ENCODE measurements around the gene ROBO1. TPM values are rescaled to one million over a fixed set of nuclear protein-coding genes. Genes with fewer than 3 reads are reported as not detected.

The ROBO1 gene
- total and polyA plus RNA-seq, 2 of the 13 experiments (the other 11 are each of a cell fraction or from before 2014, with no cell fraction given), result 52.2 to 71.0 TPM

DNA sequence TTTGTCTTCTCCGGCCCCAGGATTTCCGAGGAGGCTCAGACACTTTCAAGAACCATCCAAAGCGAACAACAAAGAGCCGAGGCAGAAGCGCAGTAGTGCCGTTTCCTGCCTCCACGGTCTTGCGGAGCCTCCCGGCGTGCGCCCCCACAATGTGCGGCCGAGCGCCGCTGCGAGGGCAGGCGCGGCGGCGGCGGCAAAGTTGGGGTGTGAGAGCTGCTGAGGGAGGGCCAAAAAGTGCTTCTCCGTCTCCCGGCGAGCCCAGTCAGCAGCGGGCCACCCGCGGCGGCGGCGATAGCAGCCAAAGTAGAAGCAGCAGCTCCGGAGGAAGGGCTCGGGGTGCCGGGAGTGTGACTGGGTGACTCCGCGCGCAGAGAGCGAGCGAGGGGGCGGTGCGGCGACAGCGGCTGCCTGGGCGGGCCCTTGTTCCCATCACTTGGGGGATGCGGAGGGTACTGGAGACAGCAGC, 749.1 kb downstream of the ROBO1 start (continued):
- TF ChIP-seq, protein P1, sequence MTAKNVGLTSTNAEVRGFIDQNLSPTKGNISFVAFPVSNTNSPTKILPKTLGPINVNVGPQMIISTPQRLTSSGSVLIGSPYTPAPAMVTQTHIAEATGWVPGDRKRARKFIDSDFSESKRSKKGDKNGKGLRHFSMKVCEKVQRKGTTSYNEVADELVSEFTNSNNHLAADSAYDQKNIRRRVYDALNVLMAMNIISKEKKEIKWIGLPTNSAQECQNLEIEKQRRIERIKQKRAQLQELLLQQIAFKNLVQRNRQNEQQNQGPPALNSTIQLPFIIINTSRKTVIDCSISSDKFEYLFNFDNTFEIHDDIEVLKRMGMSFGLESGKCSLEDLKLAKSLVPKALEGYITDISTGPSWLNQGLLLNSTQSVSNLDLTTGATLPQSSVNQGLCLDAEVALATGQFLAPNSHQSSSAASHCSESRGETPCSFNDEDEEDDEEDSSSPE (CRISPR knock-in tag; IDR thresholded peaks at IDR 0.05), result no peak
- TF ChIP-seq POLR2A (IDR thresholded peaks at IDR 0.05; ENCODE audit: insufficient read depth in 1 of 2, low read depth in 2 of 2, low read length in 2 of 2) (no peak), RFX3 (CRISPR knock-in tag; IDR thresholded peaks at IDR 0.05) (no peak), CHD4 (IDR thresholded peaks at IDR 0.05; ENCODE audit: borderline replicate concordance, low read length) (no peak), ZFP36L2 (CRISPR knock-in tag; IDR thresholded peaks at IDR 0.05) (no peak), KLF9 (CRISPR knock-in tag; IDR thresholded peaks at IDR 0.05; ENCODE audit: low read depth) (no peak), ZNF773 (CRISPR knock-in tag; IDR thresholded peaks at IDR 0.05; ENCODE audit: borderline replicate concordance) (peak; percentile 8; the same call in 1 of the 2 replicates), SNAPC2 (CRISPR knock-in tag; IDR thresholded peaks at IDR 0.05) (peak; percentile 45; the same call in 1 of the 2 replicates), ZNF792 (CRISPR knock-in tag; IDR thresholded peaks at IDR 0.05) (no peak), ZNF790 (CRISPR knock-in tag; IDR thresholded peaks at IDR 0.05; ENCODE audit: borderline replicate concordance) (no peak), ESRRA (CRISPR knock-in tag; IDR thresholded peaks at IDR 0.05; ENCODE audit: low read depth) (no peak), PHF5A (CRISPR knock-in tag; IDR thresholded peaks at IDR 0.05; ENCODE audit: low read depth, unreplicated experiment) (no peak), NFRKB (IDR thresholded peaks at IDR 0.05) (no peak), ARNT2 (CRISPR knock-in tag; IDR thresholded peaks at IDR 0.05; ENCODE audit: low read depth) (peak; percentile 31; the same call in 1 of the 2 replicates), KLF12 (CRISPR knock-in tag; IDR thresholded peaks at IDR 0.05; ENCODE audit: borderline replicate concordance) (no peak), SP1 (IDR thresholded peaks at IDR 0.05) (no peak), SP1 (CRISPR knock-in tag; IDR thresholded peaks at IDR 0.05) (no peak)
- TF ChIP-seq, protein P2, sequence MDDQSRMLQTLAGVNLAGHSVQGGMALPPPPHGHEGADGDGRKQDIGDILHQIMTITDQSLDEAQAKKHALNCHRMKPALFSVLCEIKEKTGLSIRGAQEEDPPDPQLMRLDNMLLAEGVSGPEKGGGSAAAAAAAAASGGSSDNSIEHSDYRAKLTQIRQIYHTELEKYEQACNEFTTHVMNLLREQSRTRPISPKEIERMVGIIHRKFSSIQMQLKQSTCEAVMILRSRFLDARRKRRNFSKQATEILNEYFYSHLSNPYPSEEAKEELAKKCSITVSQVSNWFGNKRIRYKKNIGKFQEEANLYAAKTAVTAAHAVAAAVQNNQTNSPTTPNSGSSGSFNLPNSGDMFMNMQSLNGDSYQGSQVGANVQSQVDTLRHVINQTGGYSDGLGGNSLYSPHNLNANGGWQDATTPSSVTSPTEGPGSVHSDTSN (CRISPR knock-in tag; IDR thresholded peaks at IDR 0.05; ENCODE audit: borderline replicate concordance), result no peak
- TF ChIP-seq, protein P3, sequence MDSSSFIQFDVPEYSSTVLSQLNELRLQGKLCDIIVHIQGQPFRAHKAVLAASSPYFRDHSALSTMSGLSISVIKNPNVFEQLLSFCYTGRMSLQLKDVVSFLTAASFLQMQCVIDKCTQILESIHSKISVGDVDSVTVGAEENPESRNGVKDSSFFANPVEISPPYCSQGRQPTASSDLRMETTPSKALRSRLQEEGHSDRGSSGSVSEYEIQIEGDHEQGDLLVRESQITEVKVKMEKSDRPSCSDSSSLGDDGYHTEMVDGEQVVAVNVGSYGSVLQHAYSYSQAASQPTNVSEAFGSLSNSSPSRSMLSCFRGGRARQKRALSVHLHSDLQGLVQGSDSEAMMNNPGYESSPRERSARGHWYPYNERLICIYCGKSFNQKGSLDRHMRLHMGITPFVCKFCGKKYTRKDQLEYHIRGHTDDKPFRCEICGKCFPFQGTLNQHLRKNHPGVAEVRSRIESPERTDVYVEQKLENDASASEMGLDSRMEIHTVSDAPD (CRISPR knock-in tag; IDR thresholded peaks at IDR 0.05), result no peak
- TF ChIP-seq, protein P4, sequence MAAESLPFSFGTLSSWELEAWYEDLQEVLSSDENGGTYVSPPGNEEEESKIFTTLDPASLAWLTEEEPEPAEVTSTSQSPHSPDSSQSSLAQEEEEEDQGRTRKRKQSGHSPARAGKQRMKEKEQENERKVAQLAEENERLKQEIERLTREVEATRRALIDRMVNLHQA (CRISPR knock-in tag; IDR thresholded peaks at IDR 0.05), result no peak
- TF ChIP-seq, protein P5, sequence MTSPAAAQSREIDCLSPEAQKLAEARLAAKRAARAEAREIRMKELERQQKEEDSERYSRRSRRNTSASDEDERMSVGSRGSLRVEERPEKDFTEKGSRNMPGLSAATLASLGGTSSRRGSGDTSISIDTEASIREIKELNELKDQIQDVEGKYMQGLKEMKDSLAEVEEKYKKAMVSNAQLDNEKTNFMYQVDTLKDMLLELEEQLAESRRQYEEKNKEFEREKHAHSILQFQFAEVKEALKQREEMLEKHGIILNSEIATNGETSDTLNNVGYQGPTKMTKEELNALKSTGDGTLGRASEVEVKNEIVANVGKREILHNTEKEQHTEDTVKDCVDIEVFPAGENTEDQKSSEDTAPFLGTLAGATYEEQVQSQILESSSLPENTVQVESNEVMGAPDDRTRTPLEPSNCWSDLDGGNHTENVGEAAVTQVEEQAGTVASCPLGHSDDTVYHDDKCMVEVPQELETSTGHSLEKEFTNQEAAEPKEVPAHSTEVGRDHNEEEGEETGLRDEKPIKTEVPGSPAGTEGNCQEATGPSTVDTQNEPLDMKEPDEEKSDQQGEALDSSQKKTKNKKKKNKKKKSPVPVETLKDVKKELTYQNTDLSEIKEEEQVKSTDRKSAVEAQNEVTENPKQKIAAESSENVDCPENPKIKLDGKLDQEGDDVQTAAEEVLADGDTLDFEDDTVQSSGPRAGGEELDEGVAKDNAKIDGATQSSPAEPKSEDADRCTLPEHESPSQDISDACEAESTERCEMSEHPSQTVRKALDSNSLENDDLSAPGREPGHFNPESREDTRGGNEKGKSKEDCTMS (CRISPR knock-in tag; conservative IDR thresholded peaks at IDR 0.05), result no peak
- TF ChIP-seq, protein P6, sequence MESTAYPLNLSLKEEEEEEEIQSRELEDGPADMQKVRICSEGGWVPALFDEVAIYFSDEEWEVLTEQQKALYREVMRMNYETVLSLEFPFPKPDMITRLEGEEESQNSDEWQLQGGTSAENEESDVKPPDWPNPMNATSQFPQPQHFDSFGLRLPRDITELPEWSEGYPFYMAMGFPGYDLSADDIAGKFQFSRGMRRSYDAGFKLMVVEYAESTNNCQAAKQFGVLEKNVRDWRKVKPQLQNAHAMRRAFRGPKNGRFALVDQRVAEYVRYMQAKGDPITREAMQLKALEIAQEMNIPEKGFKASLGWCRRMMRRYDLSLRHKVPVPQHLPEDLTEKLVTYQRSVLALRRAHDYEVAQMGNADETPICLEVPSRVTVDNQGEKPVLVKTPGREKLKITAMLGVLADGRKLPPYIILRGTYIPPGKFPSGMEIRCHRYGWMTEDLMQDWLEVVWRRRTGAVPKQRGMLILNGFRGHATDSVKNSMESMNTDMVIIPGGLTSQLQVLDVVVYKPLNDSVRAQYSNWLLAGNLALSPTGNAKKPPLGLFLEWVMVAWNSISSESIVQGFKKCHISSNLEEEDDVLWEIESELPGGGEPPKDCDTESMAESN (CRISPR knock-in tag; conservative IDR thresholded peaks at IDR 0.05), result no peak
- TF ChIP-seq, protein P7, sequence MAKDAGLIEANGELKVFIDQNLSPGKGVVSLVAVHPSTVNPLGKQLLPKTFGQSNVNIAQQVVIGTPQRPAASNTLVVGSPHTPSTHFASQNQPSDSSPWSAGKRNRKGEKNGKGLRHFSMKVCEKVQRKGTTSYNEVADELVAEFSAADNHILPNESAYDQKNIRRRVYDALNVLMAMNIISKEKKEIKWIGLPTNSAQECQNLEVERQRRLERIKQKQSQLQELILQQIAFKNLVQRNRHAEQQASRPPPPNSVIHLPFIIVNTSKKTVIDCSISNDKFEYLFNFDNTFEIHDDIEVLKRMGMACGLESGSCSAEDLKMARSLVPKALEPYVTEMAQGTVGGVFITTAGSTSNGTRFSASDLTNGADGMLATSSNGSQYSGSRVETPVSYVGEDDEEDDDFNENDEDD (CRISPR knock-in tag; IDR thresholded peaks at IDR 0.05; ENCODE audit: borderline replicate concordance), result no peak
